ENCODE measurements around the gene LDLRAD3.

Gene LDLRAD3

GRCh38 chr11:36270701-36271100 lies 326.8 kb downstream of the LDLRAD3 start:
- DNase-seq (ENCODE audit: low read depth in 2 of 2): no peak

DNA sequence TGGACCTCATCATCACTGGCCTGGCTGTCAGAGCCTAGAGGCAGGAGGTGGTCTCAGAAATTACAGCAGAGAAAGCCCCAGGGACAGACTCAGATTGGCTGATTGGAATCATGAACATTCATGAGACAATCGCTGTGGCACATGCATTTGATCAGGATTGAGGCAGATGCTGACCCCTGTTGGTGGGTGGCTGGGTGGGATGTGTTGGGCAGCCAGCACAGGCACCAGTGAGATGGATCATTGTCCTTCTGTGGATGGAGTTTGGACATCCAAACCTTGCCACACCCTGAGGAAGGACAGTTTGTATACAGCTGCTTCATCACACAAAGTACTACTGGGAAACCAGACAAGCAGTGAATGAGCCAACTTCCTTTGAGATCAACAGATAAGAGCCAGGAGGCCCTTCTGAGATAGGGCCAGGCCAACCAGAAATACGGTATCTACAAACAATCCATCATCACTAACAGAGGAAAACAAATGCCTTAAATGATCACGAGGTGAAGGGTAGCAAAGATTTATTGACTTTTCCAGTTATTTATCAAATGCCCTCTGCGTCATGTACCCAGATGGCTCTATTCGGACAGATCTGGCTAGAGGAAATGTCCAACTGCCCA lies 328.0 kb downstream of the LDLRAD3 start:
- no peak for DNase-seq (ENCODE audit: low read depth in 2 of 2)

DNA sequence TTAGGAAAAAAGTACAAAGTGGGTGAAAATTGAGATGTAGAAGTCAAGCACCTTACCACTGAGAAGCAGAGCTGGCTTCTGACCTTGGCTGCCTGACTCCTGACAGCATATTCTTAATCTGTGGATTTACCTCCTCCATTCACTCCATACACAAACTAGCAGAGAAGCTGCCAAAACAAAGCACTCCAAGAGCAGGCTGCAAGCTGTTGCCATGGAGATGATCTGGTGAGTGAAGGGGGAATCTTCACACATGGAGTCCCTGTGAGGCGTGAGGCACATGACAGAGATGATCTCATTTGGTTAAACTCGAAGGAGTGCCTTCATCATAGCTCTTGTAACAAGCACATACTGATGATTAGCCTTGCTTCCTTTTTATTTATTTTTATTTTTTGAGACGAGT lies 329.2 kb downstream of the LDLRAD3 start:
- no peak for DNase-seq (ENCODE audit: low read depth in 2 of 2)

DNA sequence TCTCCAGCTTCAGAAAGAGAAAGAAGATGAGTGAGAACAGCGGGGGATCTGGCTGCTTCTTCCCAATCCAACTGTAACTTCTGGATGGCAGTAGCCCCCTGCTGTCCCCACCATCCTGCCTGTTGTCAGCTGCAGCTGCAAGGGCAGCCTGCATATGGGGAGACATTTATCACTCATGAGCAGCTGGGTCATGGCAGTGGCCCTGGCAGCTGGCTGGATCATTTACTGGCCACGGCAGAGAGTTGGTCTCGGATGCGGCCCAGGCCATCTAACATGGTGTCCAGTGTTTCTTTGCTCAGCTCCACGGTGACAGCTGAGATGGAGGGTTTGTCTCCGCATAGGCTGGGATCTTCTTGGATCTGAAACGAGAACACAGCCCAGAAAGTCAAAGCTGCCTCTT lies 330.6 kb downstream of the LDLRAD3 start:
- DNase-seq (ENCODE audit: low read depth in 2 of 2): no peak

DNA sequence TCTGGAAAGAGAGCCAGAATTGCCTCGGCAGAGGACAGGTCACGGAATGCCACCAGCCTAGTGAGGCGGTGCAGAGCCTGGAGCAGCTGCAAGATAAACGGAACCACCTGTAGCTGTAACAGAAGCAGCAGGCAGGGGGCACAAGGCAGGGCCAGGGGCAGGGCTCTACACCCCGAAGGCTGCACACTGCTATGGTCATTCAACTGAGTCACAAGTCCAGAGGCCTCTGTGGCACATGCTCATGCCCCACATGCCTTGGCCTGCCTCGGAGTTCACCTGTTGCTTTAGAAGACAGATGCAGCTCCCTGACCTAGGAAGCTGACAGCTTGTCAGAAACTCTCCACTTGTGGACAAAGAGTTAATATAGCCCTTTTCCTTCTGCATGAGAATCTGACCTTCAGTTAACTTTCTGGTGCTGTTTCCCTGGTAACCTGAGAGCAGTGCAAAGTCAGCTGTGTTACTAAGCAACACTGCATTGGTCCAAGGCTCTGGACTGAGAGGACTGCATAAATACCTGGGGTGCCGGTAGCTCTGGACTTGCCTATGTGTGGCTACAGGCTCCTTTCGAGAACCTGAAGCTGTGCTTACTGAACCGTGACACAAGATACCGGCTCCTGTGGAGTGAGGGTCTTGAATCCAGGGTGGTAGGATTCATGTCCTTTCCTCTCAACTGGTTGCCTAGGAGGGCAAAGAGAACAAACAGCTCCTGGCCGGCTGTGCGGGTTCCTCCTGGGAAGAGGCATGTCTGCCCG lies 334.8 kb downstream of the LDLRAD3 start:
- DNase-seq (ENCODE audit: low read depth in 2 of 2): no peak

DNA sequence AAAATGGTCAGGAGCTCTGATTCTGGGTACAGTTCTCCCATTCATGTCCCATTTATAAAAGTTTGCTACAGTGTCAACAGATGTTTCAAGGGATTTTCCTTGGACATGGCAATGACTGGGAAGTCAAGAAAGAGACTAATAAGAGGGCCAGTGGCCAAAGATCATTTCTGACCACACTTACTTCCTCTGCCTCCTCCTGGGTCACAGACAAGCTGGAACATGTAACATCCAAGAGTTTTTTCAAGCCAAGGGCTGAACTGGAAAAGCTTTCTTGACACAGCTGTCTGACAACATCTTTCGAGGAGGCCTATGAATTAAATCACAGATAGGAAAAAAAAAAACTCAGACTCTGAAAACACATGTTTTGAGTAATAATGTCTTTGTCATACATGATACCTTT lies 336.7 kb downstream of the LDLRAD3 start:
- DNase-seq (ENCODE audit: low read depth in 2 of 2): no peak

All from fibroblast of skin of left quadriceps (primary cell).